K562 (cell line): ENCODE results near the gene LEUTX. TPM values are rescaled to one million over a fixed set of nuclear protein-coding genes. Genes with fewer than 3 reads are reported as not detected.

Source experiments
- ATAC-seq: fragments of 200-7000 bp; cut with Tn5 transposase; 3 replicates; pipeline ENCODE4 v1.9.1; 2020; ENCODE audit warnings: moderate library complexity
- BruUV-seq: library from RNA; stranded (reverse); fragments of 400-500 nt; replicated peaks from 2 replicates; lab custom pipeline; 2021; lab: Mats Ljungman, UMichigan
- CTCF ChIA-PET: fragments of 300-600 bp; formaldehyde crosslinking; extraction: SDS; loops from one replicate; lab custom pipeline; 2021; ENCODE audit warnings: low intra/inter-chr PET ratio; lab: Yijun Ruan, JAX
- POLR2A ChIA-PET: fragments of 300-600, 350-650 bp; sonication (Branson Sonifier 250); formaldehyde crosslinking; extraction: SDS; loops from one replicate; lab custom pipeline; 2021; ENCODE audit warnings: antibody characterized with exemption, inconsistent platforms; lab: Yijun Ruan, JAX
- DNase-seq, 4 experiments: peaks; one replicate each; pipeline versions ENCODE4 v3.0.0 to v3.0.0-alpha.2; 2011 to 2018; ENCODE audit warnings: low spot score in 3 of 4, mixed read lengths in 3 of 4; ENCODE audit errors: extremely low read depth in 1 of 4
- FAIRE-seq: peaks from 2 replicates; lab custom pipeline; 2011; peaks lifted over from hg19 to GRCh38; lab: Jason Lieb, UNC
- H2AFZ ChIP-seq: 2 replicates; pipeline ENCODE4 v1.6.0; 2011; ENCODE audit warnings: low read depth, low read length, control low read depth, inconsistent platforms
- H3K27ac ChIP-seq: fragments of 200-600 bp; 3 replicates; pipeline ENCODE4 v1.8.0; 2011; ENCODE audit warnings: low read depth, mild to moderate bottlenecking, control low read depth, inconsistent platforms, low read length, moderate library complexity, mixed read lengths; ENCODE audit errors: extremely low read depth
- H3K27me3 ChIP-seq, 2 experiments: fragments of 300-600 bp in 1 of 2; 2 replicates in 1 of 2; 3 replicates in 1 of 2; pipeline versions ENCODE4 v1.6.0 to v1.8.0; 2011; ENCODE audit warnings: inconsistent platforms in 2 of 2, low read length in 2 of 2, mild to moderate bottlenecking in 1 of 2, mixed read lengths in 1 of 2, moderate library complexity in 1 of 2; ENCODE audit not compliant: control insufficient read depth in 2 of 2, insufficient read depth in 2 of 2
- H3K36me3 ChIP-seq: fragments of 300-600 bp; 3 replicates; pipeline ENCODE4 v1.8.0; 2011; ENCODE audit warnings: mild to moderate bottlenecking, low read length, inconsistent platforms; ENCODE audit not compliant: control insufficient read depth, insufficient read depth
- H3K4me1 ChIP-seq, 2 experiments: fragments of 200-600 bp in 1 of 2; replicated peaks in 1 of 2; 2 replicates in 1 of 2; 3 replicates in 1 of 2; pipeline versions ENCODE4 v1.5.1 to v1.8.0; 2011; ENCODE audit warnings: inconsistent platforms in 2 of 2, low read length in 2 of 2, mild to moderate bottlenecking in 1 of 2, mixed read lengths in 1 of 2, moderate library complexity in 1 of 2; ENCODE audit not compliant: control insufficient read depth in 2 of 2, insufficient read depth in 2 of 2
- H3K4me2 ChIP-seq: 2 replicates; pipeline ENCODE4 v1.6.1; 2011; ENCODE audit warnings: low read length, control low read depth, inconsistent platforms, mixed read lengths; ENCODE audit not compliant: insufficient read depth
- H3K4me3 ChIP-seq: fragments of 200-600 bp; sonication (generic), shearing (Covaris generic); 2 replicates; pipeline ENCODE4 v1.5.1; 2016; ENCODE audit warnings: control low read depth, inconsistent platforms
- H3K79me2 ChIP-seq: fragments of 200-600 bp; 3 replicates; pipeline ENCODE4 v1.8.0; 2011; ENCODE audit warnings: low read length, inconsistent platforms; ENCODE audit not compliant: control insufficient read depth, insufficient read depth
- H3K9ac ChIP-seq, 2 experiments: 2 replicates each; pipeline versions ENCODE4 v1.6.0 to v1.6.1; 2011; ENCODE audit warnings: low read depth in 2 of 2, low read length in 2 of 2, control low read depth in 1 of 2, inconsistent platforms in 1 of 2, mild to moderate bottlenecking in 1 of 2, mixed read lengths in 1 of 2; ENCODE audit not compliant: insufficient read depth in 1 of 2
- H3K9me1 ChIP-seq: one replicate; pipeline ENCODE4 v1.6.0; 2011; ENCODE audit warnings: inconsistent platforms, mild to moderate bottlenecking, low read length, moderate library complexity; ENCODE audit not compliant: control insufficient read depth, insufficient read depth
- H3K9me3 ChIP-seq: replicated peaks from 2 replicates; pipeline ENCODE4 v1.5.1; 2011; ENCODE audit warnings: low read depth, low read length, inconsistent platforms; ENCODE audit not compliant: control insufficient read depth, insufficient read depth
- H4K20me1 ChIP-seq: replicated peaks from 2 replicates; pipeline ENCODE4 v1.6.1; 2011; ENCODE audit warnings: low read length, inconsistent platforms, mixed read lengths; ENCODE audit not compliant: control insufficient read depth, insufficient read depth
- ADNP ChIP-seq: fragments of 200-800 bp; sonication (Bioruptor generic); IDR thresholded peaks from 2 replicates; pipeline ENCODE4 v1.6.1; 2016; ENCODE audit warnings: missing genetic modification characterization, missing compliant biosample characterization
- BCOR ChIP-seq: fragments of 450-650 bp; IDR thresholded peaks from 2 replicates; pipeline ENCODE4 v1.6.1; 2016
- CCAR2 ChIP-seq: fragments of 200-400 bp; formaldehyde crosslinking; IDR thresholded peaks from 2 replicates; pipeline ENCODE4 v1.6.1; 2017; ENCODE audit warnings: mild to moderate bottlenecking, low read depth, low read length
- PHTF2 ChIP-seq: fragments of 250-450 bp; sonication (Bioruptor Pico); IDR thresholded peaks from 2 replicates; pipeline ENCODE4 v1.5.0; 2021; ENCODE audit warnings: mild to moderate bottlenecking
- SETDB1 ChIP-seq: IDR thresholded peaks from one replicate; pipeline ENCODE4 v1.6.1; 2012; ENCODE audit warnings: low read length, control low read depth, inconsistent platforms
- SIX5 ChIP-seq, 2 experiments: IDR thresholded peaks; 2 replicates each; pipeline ENCODE4 v1.6.1; 2011; ENCODE audit warnings: low read length in 2 of 2, borderline replicate concordance in 1 of 2, low read depth in 1 of 2, mild to moderate bottlenecking in 1 of 2, moderate library complexity in 1 of 2; ENCODE audit not compliant: insufficient read depth in 1 of 2
- SMARCC2 ChIP-seq: fragments of 450-650 bp; IDR thresholded peaks from 2 replicates; pipeline ENCODE4 v1.6.1; 2017; ENCODE audit warnings: antibody characterized with exemption, moderate library complexity, mild to moderate bottlenecking, low read depth
- TAL1 ChIP-seq: fragments of 450-650 bp; IDR thresholded peaks from 2 replicates; pipeline ENCODE4 v1.6.1; 2016; ENCODE audit warnings: mild to moderate bottlenecking
- U2AF1 ChIP-seq: fragments of 200-400 bp; formaldehyde crosslinking; optimal IDR thresholded peaks from 2 replicates; pipeline ENCODE3; 2017; ENCODE audit warnings: mild to moderate bottlenecking, low read depth, low read length, moderate library complexity
- ZBTB5 ChIP-seq: fragments of 450-650 bp; IDR thresholded peaks from 2 replicates; pipeline ENCODE4 v1.6.1; 2017; ENCODE audit warnings: antibody characterized with exemption
- ZNF395 ChIP-seq: fragments of 200-800 bp; sonication (Bioruptor generic); IDR thresholded peaks from 2 replicates; pipeline ENCODE4 v1.6.1; 2017; ENCODE audit warnings: missing genetic modification characterization, missing compliant biosample characterization
- ZNF609 ChIP-seq: sonication (generic); formaldehyde crosslinking; IDR thresholded peaks from 2 replicates; pipeline ENCODE4 v1.8.1; 2023; ENCODE audit warnings: missing genetic modification reagents, mild to moderate bottlenecking, borderline replicate concordance
- WGBS: fragments of 100-300 bp; shearing (Covaris generic); methylation state at CpG from one replicate; pipeline ENCODE4 v1.1.6; 2016; ENCODE audit warnings: low coverage, mixed read lengths; ENCODE audit not compliant: insufficient coverage; ENCODE audit errors: missing lambda C conversion rate; 5-methylcytosine and 5-hydroxymethylcytosine counted together
- in situ Hi-C: fragments of 300-500 bp; cut with MboI; formaldehyde crosslinking; loops from 4 replicates; pipeline ENCODE4 v1.15.0; 2018; ENCODE audit warnings: inconsistent platforms, mixed read lengths
- intact Hi-C: fragments of 100-400 bp; cut with micrococcal nuclease; formaldehyde crosslinking; loops from 2 replicates; pipeline ENCODE4 v1.14.2; 2022
- polyA plus RNA-seq, 8 experiments: library from polyadenylated mRNA; depleted of rRNA in 4 of 8; stranded (reverse) in 5 of 8; unstranded in 3 of 8; fragments of >200 nt; fragmentation: Nextera tagmentation in 2 of 8; fragmentation: Illumina TruSeq in 1 of 8; extraction: Ambion mirVana in 2 of 8; extraction: Trizol in 1 of 8; gene quantifications; 2 replicates each; pipeline versions ENCODE4 v1.2.1 to v1.2.3, GENCODE V29; 2011 to 2014; ENCODE audit warnings: inconsistent platforms in 1 of 8, missing spikeins in 1 of 8
- total RNA-seq, 7 experiments: library from RNA; depleted of rRNA in 6 of 7; stranded (reverse); fragments of >200 nt in 6 of 7; fragmentation: Illumina TruSeq in 2 of 7; extraction: Trizol in 2 of 7; gene quantifications; 2 replicates each; pipeline versions ENCODE4 v1.2.1 to v1.2.3, GENCODE V29; 2011 to 2021; ENCODE audit warnings: low replicate concordance in 1 of 7

Gene LEUTX
- total and polyA plus RNA-seq, 9 of the 15 experiments (the other 6 are each of a cell fraction or from before 2014, with no cell fraction given), result not detected

- intact Hi-C loops, result no loop called here
- TF ChIP-seq ADNP (tag) (no peak), SETDB1 (no peak), SIX5 (IDR thresholded peaks at IDR 0.05; ENCODE audit: borderline replicate concordance in 1 of 2, insufficient read depth in 1 of 2, low read depth in 1 of 2, low read length in 2 of 2) (no peak), ZNF395 (CRISPR knock-in tag) (no peak), PHTF2 (CRISPR knock-in tag) (no peak), U2AF1 (no peak), CCAR2 (no peak), TAL1 (no peak), ZBTB5 (no peak), SMARCC2 (no peak), BCOR (no peak), ZNF609 (CRISPR knock-in tag) (no peak)
- DNase-seq, result no peak
- Histone ChIP-seq H2AFZ (no peak overlapping the region), H3K9me1 (no peaks in the 10 kb centered on the region), H3K4me2 (no peak overlapping the region), H3K27ac (no peak overlapping the region), H3K9ac (no peak overlapping the region), H3K27me3 (peaks cover 5 to 23% of the 10 kb centered on the region in 2 experiments; a peak in 2 of 5 replicates), H3K79me2 (no peaks in the 10 kb centered on the region), H3K4me1 (no peaks in the 10 kb centered on the region), H3K36me3 (no peaks in the 10 kb centered on the region), H3K4me3 (no peak overlapping the region), H4K20me1 (no peaks in the 10 kb centered on the region), H3K9me3 (no peaks in the 10 kb centered on the region)
- whole genome bisulfite sequencing, result 12% methylated on average over 9 of the region's 9 CpGs
- ChIA-PET POLR2A (no interaction called here), CTCF (no interaction called here)
- in situ Hi-C loops, result no loop called here
- no peak for ATAC-seq
- no peak for FAIRE-seq
- BruUV-seq, result no TSS peak
Observed at GRCh38 chr19:39813264-39813993, 34.8 kb downstream of the LEUTX start.
